ENCODE measurements around the gene BRAF. TPM values are rescaled to one million over a fixed set of nuclear protein-coding genes. Genes with fewer than 3 reads are reported as not detected.
"Not testable (repeated sequence)": the region's sequence is repeated elsewhere in the genome, so short reads cannot be mapped to it uniquely, and the experiment has no call there.

Gene BRAF
- polyA plus RNA-seq (ENCODE audit: insufficient read length in 3 of 3) = 10 to 100 TPM; 22.5 to 26.3 (median 22.9) TPM

- DNase-seq (ENCODE audit: low read depth in 3 of 3, low spot score in 2 of 3) = peak; percentile 83 to 94 (median 89)
These were observed at the start of gene BRAF for GRCh38 chr7:140924821-140925421. Gene BRAF (minus strand): TSS chr7:140924929. CDS start chr7:140924703, 226 bp downstream.

GRCh38 chr7:140972876-140973829 is 48.4 kb upstream of the BRAF start:
- DNase-seq (ENCODE audit: low read depth in 3 of 3, low spot score in 2 of 3) = no peak

GRCh38 chr7:140972344-140972743 is 47.6 kb upstream of the BRAF start:
- no peak for DNase-seq (ENCODE audit: low read depth in 3 of 3, low spot score in 2 of 3)

DNA sequence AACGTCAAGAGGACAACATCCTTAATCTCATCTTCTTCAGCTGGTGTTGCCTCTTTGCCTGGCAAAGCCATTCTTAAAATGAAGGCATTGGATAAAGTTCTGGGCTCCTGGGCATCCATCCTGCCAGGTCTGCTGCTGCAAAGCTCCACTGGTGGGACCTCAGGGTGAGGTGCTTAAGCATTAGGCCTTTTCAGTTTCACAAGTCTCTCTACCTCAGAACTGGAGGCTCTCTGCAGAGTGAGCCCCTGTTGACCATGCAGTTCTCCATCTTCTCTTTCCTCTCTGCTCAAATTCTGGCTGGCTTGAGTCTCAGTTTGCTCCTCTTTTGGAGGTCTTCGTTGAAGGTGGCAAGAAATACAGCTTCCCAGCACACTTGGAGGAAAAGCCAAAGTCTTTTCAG is 42.7 kb upstream of the BRAF start:
- DNase-seq (ENCODE audit: low read depth in 3 of 3, low spot score in 2 of 3) = no peak

GRCh38 chr7:140966561-140967233 is 42.0 kb upstream of the BRAF start:
- no peak for DNase-seq (ENCODE audit: low read depth in 3 of 3, low spot score in 2 of 3)

- no peak for DNase-seq (ENCODE audit: low read depth in 3 of 3, low spot score in 2 of 3)
These were observed 36.4 kb upstream of the BRAF start for GRCh38 chr7:140961117-140961516.

- DNase-seq (ENCODE audit: low read depth in 3 of 3, low spot score in 2 of 3) = not testable (repeated sequence)
These were observed 32.3 kb upstream of the BRAF start for GRCh38 chr7:140956997-140957396.

DNA sequence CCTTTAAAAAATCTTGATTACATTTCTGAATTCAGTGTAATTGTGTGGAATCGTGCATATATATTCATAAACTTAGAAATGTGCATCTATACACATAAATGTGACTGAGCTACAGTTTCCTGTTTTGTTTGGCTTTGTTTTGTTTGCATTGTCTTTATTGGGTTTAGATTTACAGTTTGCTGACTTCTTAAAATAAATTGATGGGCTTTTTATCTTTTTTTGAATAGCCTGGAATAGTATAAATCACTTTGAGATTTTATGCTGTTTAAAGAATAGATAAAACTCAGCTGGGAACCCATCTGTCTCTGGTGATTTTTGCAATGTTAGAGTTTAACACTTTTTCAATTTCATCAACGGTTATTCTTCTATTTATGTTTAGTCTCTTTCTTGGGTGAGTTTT is 21.2 kb upstream of the BRAF start:
- DNase-seq (ENCODE audit: low read depth in 3 of 3, low spot score in 2 of 3) = no peak

DNA sequence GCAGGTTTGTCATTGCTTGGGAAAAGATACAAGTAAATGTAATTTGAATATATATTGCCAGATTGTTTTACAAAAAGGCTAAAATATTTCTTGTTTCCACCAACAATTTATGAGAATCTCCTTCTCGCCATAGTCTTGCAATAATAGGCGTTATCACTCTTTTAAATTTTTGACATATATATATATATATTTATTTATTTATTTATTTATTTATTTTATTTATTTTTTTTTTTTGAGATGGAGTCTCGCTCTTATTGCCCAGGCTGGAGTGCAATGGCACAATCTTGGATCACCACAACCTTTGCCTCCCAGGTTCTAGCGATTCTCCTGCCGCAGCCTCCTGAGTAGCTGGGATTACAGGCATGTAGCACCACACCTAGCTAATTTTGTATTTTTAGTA is 17.5 kb upstream of the BRAF start:
- not testable (repeated sequence) for DNase-seq (ENCODE audit: low read depth in 3 of 3, low spot score in 2 of 3)

DNA sequence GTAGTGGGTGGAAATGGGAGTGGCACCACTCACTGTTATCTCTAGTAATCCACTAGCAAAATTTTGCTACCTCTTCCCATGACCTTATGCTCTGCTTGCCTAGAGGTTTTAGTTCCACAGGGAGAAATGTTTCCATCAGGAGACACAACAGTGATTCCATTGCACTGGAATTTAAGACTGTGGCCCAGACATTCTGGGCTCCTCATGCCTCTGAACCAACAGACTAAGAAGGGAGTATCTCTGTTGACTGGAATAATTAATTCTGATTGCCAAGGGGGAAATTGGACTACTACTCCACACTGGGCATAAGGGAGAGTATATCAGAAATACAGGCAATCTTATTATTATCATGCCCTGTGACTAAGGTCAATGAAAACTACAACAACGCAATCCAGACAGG is 16.2 kb upstream of the BRAF start:
- DNase-seq (ENCODE audit: low read depth in 3 of 3, low spot score in 2 of 3) = no peak

DNA sequence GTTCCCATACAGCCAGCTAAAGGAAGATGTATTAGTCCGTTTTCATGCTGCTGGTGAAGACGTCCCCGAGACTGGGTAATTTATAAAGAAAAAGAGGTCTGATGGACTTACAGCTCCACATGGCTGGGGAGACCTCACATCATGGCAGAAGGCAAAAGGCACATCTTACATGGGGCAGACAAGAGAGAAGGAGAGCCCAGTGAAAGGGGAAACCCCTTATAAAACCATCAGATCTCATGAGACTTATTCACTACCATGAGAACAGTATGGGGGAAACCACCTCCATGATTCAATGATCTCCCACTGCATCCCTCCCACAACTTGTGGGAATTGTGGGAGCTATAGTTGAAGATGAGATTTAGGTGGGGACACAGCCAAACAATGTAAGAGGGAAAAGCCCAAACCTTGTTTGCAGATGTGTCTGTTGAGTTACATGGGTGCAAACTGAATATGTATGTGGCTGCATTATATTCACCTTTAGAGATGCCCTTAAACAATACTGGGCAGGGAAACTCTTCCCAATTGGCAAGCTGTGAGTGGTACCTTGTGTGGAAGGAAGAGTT is 13.1 kb upstream of the BRAF start:
- no peak for DNase-seq (ENCODE audit: low read depth in 3 of 3, low spot score in 2 of 3)

DNA sequence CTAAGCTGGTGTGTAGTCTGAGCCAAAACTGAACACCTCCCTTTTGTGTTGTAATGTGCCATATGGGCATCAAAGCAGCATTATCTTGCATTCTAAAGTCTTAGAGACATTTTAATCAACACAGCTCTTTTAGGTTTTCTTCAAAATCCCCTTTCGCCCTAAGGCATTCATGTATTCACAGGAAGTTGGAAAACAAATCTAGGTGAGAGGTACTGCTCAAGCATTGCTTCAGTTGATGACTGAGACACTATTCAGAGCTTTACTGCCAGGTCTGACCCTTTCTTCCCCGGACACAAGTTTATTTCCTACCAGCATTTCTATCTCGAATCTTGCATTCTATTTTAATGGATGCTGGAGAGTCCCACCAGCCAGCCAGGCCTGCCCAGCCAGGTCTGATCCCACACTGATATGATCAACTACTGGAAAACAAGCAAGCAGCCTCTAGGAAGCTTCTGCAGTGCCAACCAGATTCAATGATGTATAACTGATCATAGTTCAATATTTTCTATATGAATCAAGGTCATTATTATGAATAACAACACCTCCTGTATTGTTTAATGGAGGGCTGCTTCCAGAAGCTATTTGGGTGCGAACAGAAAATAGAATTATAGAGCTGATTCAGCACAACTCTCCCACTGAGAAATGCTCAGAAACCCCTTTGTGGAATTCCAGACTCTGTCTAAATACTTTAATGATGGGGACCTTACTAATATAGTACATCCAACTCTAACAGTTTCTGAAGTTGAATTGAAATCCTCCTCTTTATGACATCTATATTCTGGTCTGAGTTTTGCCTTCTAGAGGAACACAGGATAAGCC is 4.0 kb upstream of the BRAF start:
- DNase-seq (ENCODE audit: low read depth in 3 of 3, low spot score in 2 of 3) = no peak

DNA sequence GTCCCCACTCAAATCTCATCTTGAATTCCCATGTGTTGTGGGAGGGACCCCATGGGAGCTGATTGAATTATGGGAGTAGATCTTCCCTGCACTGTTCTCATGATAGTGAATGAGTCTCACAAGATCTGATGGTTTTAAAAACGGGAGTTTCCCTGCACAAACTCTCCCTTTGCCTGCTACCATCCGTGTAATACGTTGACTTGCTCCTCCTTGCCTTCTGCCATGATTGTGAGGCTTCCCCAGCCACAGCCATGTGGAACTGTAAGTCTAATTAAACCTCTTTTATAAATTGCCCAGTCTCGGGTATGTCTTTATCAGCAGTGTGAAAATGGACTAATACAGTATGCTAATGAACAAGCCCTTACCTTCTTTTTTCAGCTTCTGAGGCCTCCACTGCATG is 3.2 kb upstream of the BRAF start:
- not testable (repeated sequence) for DNase-seq (ENCODE audit: low read depth in 3 of 3, low spot score in 2 of 3)

- DNase-seq (ENCODE audit: low read depth in 3 of 3, low spot score in 2 of 3) = no peak
These were observed 2.6 kb upstream of the BRAF start for GRCh38 chr7:140927351-140927750.

GRCh38 chr7:140926021-140926817 is 1.5 kb upstream of the BRAF start:
- no peak for DNase-seq (ENCODE audit: low read depth in 3 of 3, low spot score in 2 of 3)

GRCh38 chr7:140924019-140924820 is 509 bp downstream of the BRAF start:
- peak in 2 of 3 donors; percentile 45 to 70 for DNase-seq (ENCODE audit: low read depth in 3 of 3, low spot score in 2 of 3)

GRCh38 chr7:140923358-140924006 is 1.2 kb downstream of the BRAF start:
- peak in 1 of 3 donors; percentile 36 for DNase-seq (ENCODE audit: low read depth in 3 of 3, low spot score in 2 of 3)

DNA sequence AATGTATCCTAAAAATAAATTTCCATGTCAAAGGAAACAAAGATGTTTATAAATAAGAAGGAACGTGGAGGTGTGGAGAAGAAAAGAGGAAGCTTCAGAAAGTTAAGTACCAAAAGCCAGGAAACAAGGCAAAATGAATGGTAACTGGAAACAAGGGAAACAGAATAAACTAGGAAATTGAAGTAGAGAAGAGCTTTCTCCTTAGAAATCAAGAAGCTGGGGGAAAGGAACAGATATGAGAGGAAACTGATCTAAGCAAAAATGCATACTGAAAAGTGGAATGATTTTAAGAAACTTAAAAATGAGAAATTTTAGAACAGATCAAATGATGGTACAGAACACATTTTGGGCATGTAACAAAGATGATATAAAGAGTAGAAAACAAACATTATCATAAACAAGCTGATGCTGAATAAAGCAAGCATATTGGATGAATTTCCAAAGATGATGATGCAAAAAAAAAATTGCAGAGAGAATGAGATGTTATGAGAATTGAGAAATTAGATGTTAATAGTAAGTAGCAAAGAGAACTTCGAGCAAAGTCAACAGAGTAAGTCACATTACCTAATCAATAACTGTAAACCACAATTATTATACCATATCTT is 1.9 kb downstream of the BRAF start:
- no peak for DNase-seq (ENCODE audit: low read depth in 3 of 3, low spot score in 2 of 3)
